NCI-H2196 (cell line): Measurements from ENCODE around the gene GYPB.
"Not testable (repeated sequence)": the region's sequence is repeated elsewhere in the genome, so short reads cannot be mapped to it uniquely, and the experiment has no call there.

Experiments used
- DNase-seq: peaks from one replicate; lab custom pipeline; 2025; ENCODE audit not compliant: unreplicated experiment; lab: John Stamatoyannopoulos, UW

GYPB gene

DNA sequence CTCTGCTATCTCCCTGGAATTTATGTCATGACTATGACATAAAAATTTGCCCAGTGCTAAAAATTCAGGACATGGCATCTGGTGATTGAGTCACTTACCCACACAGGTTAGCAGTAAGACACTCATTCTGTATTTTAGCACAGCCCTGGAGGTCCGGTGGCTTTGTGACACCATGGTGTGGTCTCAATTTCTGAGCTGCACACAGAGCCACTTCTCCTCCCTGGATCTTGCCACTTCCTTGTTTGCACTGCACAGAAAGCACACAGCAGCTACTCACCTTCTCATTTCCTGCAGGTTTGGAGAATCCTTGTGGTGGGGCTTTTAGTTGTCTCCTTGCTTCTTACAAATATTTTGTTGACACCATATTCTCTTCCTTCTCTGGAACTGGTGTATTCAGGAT is 69.0 kb downstream of the GYPB start:
- not testable (repeated sequence) for DNase-seq

GRCh38 chr4:143947493-143947892 is 71.7 kb downstream of the GYPB start:
- not testable (repeated sequence) for DNase-seq
